Measurements from ENCODE around the gene UBASH3B.

The UBASH3B gene

GRCh38 chr11:122707111-122707510 is 51.6 kb downstream of the UBASH3B start:
- H3K9me3 ChIP-seq (ENCODE audit: control insufficient read depth, insufficient read depth, low read length): no peaks in the 10 kb centered on the region
- no peaks in the 10 kb centered on the region for H3K4me1 ChIP-seq (ENCODE audit: control insufficient read depth, insufficient read depth, low read length)
- no CpG with 5 or more reads among the region's 4 CpGs for WGBS (ENCODE audit: insufficient coverage, insufficient read length)
- no peaks in the 10 kb centered on the region for H3K36me3 ChIP-seq (ENCODE audit: control insufficient read depth, insufficient read depth, low read length)
- H3K27me3 ChIP-seq (ENCODE audit: control insufficient read depth, insufficient read depth, low read length): no peaks in the 10 kb centered on the region
- H3K27ac ChIP-seq (ENCODE audit: low read length): no peak overlapping the region
- no peak for DNase-seq (ENCODE audit: low read depth, low spot score)
- H3K4me3 ChIP-seq (ENCODE audit: low read length): no peak overlapping the region

DNA sequence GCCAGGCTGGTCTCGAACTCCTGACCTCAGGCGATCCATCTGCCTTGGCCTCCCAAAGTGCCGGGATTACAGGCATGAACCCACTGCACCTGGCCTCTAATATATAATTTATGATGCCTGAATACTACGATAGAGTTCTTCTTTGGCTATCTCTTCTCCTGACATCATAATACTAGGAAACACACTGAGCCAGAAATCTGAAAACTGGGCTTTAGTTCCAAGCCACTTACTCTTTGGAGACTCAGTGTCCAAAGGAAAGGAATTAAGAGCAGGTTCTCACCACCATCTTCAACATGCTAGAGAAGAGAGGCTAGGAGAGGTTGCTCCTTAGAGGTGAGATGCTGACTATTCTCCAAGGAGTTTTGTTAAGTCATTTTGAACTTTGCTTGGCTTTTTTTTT is 52.4 kb downstream of the UBASH3B start:
- no peaks in the 10 kb centered on the region for H3K36me3 ChIP-seq (ENCODE audit: control insufficient read depth, insufficient read depth, low read length)
- H3K27me3 ChIP-seq (ENCODE audit: control insufficient read depth, insufficient read depth, low read length): no peaks in the 10 kb centered on the region
- no CpG with 5 or more reads among the region's 4 CpGs for WGBS (ENCODE audit: insufficient coverage, insufficient read length)
- no peak overlapping the region for H3K4me3 ChIP-seq (ENCODE audit: low read length)
- no peaks in the 10 kb centered on the region for H3K4me1 ChIP-seq (ENCODE audit: control insufficient read depth, insufficient read depth, low read length)
- DNase-seq (ENCODE audit: low read depth, low spot score): no peak
- no peak overlapping the region for H3K27ac ChIP-seq (ENCODE audit: low read length)
- H3K9me3 ChIP-seq (ENCODE audit: control insufficient read depth, insufficient read depth, low read length): no peaks in the 10 kb centered on the region

DNA sequence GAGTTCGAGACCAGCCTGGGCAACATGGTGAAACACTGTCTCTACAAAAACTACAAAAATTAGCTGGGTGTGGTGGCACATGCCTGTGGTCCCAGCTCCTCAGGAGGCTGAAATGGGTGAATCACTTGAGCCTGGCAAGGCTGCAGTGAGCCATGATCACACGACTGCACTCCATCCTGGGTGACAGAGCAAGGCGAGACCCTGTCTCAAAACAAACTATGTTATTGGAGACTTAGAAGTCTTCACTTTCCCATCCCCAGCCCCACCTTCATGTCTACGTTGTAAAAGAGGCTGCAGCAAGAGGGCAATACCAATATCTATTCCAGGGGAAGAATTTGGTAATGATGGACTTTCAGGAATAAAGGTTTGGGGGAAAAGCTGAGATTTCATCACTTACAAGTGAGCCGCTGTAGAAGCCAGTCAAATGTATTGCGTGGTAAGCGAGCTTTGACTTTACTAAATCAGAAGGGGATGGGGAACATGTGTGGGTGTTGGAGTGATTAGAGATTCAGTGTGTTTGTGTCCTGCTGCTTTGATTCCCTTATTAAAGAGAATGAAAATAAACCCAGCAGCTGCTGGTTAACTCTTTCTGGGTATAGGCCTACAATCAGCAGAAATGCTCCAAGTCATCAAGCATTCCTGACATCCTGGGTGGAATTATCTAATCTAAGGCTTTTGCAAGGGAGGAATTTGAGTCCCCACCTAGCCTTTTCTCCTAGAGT is 53.7 kb downstream of the UBASH3B start:
- no peak overlapping the region for H3K4me3 ChIP-seq (ENCODE audit: low read length)
- no peaks in the 10 kb centered on the region for H3K27me3 ChIP-seq (ENCODE audit: control insufficient read depth, insufficient read depth, low read length)
- WGBS (ENCODE audit: insufficient coverage, insufficient read length): no CpG with 5 or more reads among the region's 7 CpGs
- H3K36me3 ChIP-seq (ENCODE audit: control insufficient read depth, insufficient read depth, low read length): no peaks in the 10 kb centered on the region
- H3K9me3 ChIP-seq (ENCODE audit: control insufficient read depth, insufficient read depth, low read length): no peaks in the 10 kb centered on the region
- no peaks in the 10 kb centered on the region for H3K4me1 ChIP-seq (ENCODE audit: control insufficient read depth, insufficient read depth, low read length)
- H3K27ac ChIP-seq (ENCODE audit: low read length): no peak overlapping the region
- no peak for DNase-seq (ENCODE audit: low read depth, low spot score)

GRCh38 chr11:122711362-122711761 is 55.8 kb downstream of the UBASH3B start:
- Histone ChIP-seq H3K36me3 (ENCODE audit: control insufficient read depth, insufficient read depth, low read length) (no peaks in the 10 kb centered on the region), H3K4me3 (ENCODE audit: low read length) (no peak overlapping the region), H3K9me3 (ENCODE audit: control insufficient read depth, insufficient read depth, low read length) (no peaks in the 10 kb centered on the region), H3K4me1 (ENCODE audit: control insufficient read depth, insufficient read depth, low read length) (no peaks in the 10 kb centered on the region), H3K27ac (ENCODE audit: low read length) (no peak overlapping the region), H3K27me3 (ENCODE audit: control insufficient read depth, insufficient read depth, low read length) (no peaks in the 10 kb centered on the region)
- no CpG with 5 or more reads among the region's 9 CpGs for WGBS (ENCODE audit: insufficient coverage, insufficient read length)
- DNase-seq (ENCODE audit: low read depth, low spot score): no peak

DNA sequence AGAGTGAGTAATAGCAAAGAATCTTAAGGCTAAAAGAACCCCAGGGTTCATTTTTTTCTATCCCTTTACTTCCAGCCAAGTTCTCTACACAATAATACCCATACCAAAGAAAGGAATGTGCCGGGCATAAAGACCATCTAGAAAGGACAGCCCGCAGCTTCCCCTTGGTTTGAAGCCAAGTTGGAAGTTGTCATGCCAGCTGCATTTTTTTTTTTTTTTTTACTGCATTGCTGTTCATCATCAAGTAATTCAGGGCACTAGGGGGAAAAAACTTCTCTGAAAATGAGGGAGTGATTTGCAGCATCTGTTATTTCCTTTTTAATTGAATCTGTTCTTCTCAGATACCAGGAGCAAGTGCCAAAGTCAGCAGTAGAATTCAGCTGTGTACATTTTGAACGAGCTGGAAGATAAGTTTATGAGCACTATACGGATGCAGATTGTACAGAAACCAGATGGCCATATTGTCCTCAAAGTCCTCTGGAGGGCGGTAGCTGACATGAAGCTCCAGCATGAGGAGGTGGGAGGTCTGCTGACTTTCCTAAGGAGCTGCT is 56.4 kb downstream of the UBASH3B start:
- no CpG with 5 or more reads among the region's 5 CpGs for whole genome bisulfite sequencing (ENCODE audit: insufficient coverage, insufficient read length)
- H3K4me1 ChIP-seq (ENCODE audit: control insufficient read depth, insufficient read depth, low read length): no peaks in the 10 kb centered on the region
- H3K27ac ChIP-seq (ENCODE audit: low read length): no peak overlapping the region
- no peaks in the 10 kb centered on the region for H3K27me3 ChIP-seq (ENCODE audit: control insufficient read depth, insufficient read depth, low read length)
- no peaks in the 10 kb centered on the region for H3K9me3 ChIP-seq (ENCODE audit: control insufficient read depth, insufficient read depth, low read length)
- H3K36me3 ChIP-seq (ENCODE audit: control insufficient read depth, insufficient read depth, low read length): no peaks in the 10 kb centered on the region
- H3K4me3 ChIP-seq (ENCODE audit: low read length): no peak overlapping the region
- DNase-seq (ENCODE audit: low read depth, low spot score): no peak

GRCh38 chr11:122714004-122714403 is 58.5 kb downstream of the UBASH3B start:
- H3K9me3 ChIP-seq (ENCODE audit: control insufficient read depth, insufficient read depth, low read length): no peaks in the 10 kb centered on the region
- no peak overlapping the region for H3K4me3 ChIP-seq (ENCODE audit: low read length)
- H3K4me1 ChIP-seq (ENCODE audit: control insufficient read depth, insufficient read depth, low read length): no peaks in the 10 kb centered on the region
- no peaks in the 10 kb centered on the region for H3K36me3 ChIP-seq (ENCODE audit: control insufficient read depth, insufficient read depth, low read length)
- no peaks in the 10 kb centered on the region for H3K27me3 ChIP-seq (ENCODE audit: control insufficient read depth, insufficient read depth, low read length)
- no CpG with 5 or more reads among the region's 5 CpGs for WGBS (ENCODE audit: insufficient coverage, insufficient read length)
- DNase-seq (ENCODE audit: low read depth, low spot score): no peak
- no peak overlapping the region for H3K27ac ChIP-seq (ENCODE audit: low read length)

DNA sequence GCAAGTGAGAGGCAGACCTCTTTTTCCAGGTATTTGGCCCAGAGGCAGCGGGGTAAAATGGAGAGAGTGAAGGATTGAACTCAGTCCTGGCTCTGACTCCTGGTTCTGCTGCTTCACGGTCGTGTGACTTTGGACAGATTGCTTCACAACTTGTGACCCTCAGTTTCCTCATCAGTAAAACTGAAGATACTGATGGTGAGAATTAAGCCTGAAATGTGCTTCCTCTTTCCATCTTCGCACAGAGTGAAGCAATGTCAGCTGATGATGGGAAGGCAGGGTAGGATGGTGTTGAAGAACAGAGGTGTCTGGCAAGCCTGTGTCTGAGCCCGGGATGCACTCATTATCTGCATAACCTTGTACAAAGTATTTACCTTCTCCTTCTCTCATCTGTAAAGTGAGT is 59.0 kb downstream of the UBASH3B start:
- Histone ChIP-seq H3K4me1 (ENCODE audit: control insufficient read depth, insufficient read depth, low read length) (no peaks in the 10 kb centered on the region), H3K9me3 (ENCODE audit: control insufficient read depth, insufficient read depth, low read length) (no peaks in the 10 kb centered on the region), H3K27me3 (ENCODE audit: control insufficient read depth, insufficient read depth, low read length) (no peaks in the 10 kb centered on the region), H3K27ac (ENCODE audit: low read length) (no peak overlapping the region), H3K36me3 (ENCODE audit: control insufficient read depth, insufficient read depth, low read length) (no peaks in the 10 kb centered on the region), H3K4me3 (ENCODE audit: low read length) (no peak overlapping the region)
- DNase-seq (ENCODE audit: low read depth, low spot score): no peak
- WGBS (ENCODE audit: insufficient coverage, insufficient read length): no CpG with 5 or more reads among the region's 5 CpGs

- no peaks in the 10 kb centered on the region for H3K36me3 ChIP-seq (ENCODE audit: control insufficient read depth, insufficient read depth, low read length)
- no peak overlapping the region for H3K4me3 ChIP-seq (ENCODE audit: low read length)
- DNase-seq (ENCODE audit: low read depth, low spot score): no peak
- H3K4me1 ChIP-seq (ENCODE audit: control insufficient read depth, insufficient read depth, low read length): no peaks in the 10 kb centered on the region
- no peaks in the 10 kb centered on the region for H3K9me3 ChIP-seq (ENCODE audit: control insufficient read depth, insufficient read depth, low read length)
- no peaks in the 10 kb centered on the region for H3K27me3 ChIP-seq (ENCODE audit: control insufficient read depth, insufficient read depth, low read length)
- no peak overlapping the region for H3K27ac ChIP-seq (ENCODE audit: low read length)
- WGBS (ENCODE audit: insufficient coverage, insufficient read length): no CpG with 5 or more reads among the region's 11 CpGs
Observed at GRCh38 chr11:122715548-122716440, 60.3 kb downstream of the UBASH3B start.

DNA sequence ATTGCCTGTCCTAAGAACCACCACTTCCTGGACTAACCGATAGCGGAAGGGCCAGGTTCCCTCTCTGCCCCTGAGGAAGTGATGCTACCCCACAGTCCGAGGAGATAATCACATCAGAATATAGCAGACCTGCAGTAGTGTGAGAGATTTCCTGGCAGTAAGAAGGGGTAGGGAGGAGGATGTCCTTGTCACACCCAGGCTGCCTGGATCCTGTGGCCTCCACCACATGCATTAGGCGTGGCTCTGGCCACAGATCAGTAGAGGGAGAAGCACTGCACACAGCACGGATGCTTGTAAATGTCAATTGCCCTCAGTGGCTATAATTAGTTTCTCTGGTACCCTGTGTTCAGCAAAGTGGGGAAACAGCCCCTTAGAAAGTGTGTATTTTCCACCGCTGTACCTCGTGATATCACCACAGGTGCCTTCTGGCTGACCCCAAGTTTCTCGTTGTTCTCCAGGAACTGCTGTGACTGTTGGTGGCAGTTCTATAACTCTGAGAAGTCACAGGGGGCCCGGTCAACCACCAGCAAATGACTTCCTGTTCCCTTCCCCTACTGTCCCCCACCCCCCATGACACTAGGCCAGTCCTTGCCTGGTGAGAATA is 61.8 kb downstream of the UBASH3B start:
- Histone ChIP-seq H3K27me3 (ENCODE audit: control insufficient read depth, insufficient read depth, low read length) (no peaks in the 10 kb centered on the region), H3K4me1 (ENCODE audit: control insufficient read depth, insufficient read depth, low read length) (no peaks in the 10 kb centered on the region), H3K4me3 (ENCODE audit: low read length) (no peak overlapping the region), H3K9me3 (ENCODE audit: control insufficient read depth, insufficient read depth, low read length) (no peaks in the 10 kb centered on the region), H3K36me3 (ENCODE audit: control insufficient read depth, insufficient read depth, low read length) (no peaks in the 10 kb centered on the region), H3K27ac (ENCODE audit: low read length) (no peak overlapping the region)
- no peak for DNase-seq (ENCODE audit: low read depth, low spot score)
- no CpG with 5 or more reads among the region's 9 CpGs for WGBS (ENCODE audit: insufficient coverage, insufficient read length)

GRCh38 chr11:122720107-122720881 is 64.8 kb downstream of the UBASH3B start:
- no peaks in the 10 kb centered on the region for H3K27me3 ChIP-seq (ENCODE audit: control insufficient read depth, insufficient read depth, low read length)
- 100% methylated on average over 1 of the region's 7 CpGs for WGBS (ENCODE audit: insufficient coverage, insufficient read length)
- no peak overlapping the region for H3K4me3 ChIP-seq (ENCODE audit: low read length)
- H3K36me3 ChIP-seq (ENCODE audit: control insufficient read depth, insufficient read depth, low read length): no peaks in the 10 kb centered on the region
- peaks cover 4% of the 10 kb centered on the region for H3K4me1 ChIP-seq (ENCODE audit: control insufficient read depth, insufficient read depth, low read length)
- H3K27ac ChIP-seq (ENCODE audit: low read length): no peak overlapping the region
- no peak for DNase-seq (ENCODE audit: low read depth, low spot score)
- H3K9me3 ChIP-seq (ENCODE audit: control insufficient read depth, insufficient read depth, low read length): no peaks in the 10 kb centered on the region

Data from iPS DF 6.9 (cell line).